ENCODE results near the gene MAEA.

GRCh38 chr4:1255699-1256098, 34.0 kb upstream of the MAEA start:
- TF ChIP-seq, protein P1, sequence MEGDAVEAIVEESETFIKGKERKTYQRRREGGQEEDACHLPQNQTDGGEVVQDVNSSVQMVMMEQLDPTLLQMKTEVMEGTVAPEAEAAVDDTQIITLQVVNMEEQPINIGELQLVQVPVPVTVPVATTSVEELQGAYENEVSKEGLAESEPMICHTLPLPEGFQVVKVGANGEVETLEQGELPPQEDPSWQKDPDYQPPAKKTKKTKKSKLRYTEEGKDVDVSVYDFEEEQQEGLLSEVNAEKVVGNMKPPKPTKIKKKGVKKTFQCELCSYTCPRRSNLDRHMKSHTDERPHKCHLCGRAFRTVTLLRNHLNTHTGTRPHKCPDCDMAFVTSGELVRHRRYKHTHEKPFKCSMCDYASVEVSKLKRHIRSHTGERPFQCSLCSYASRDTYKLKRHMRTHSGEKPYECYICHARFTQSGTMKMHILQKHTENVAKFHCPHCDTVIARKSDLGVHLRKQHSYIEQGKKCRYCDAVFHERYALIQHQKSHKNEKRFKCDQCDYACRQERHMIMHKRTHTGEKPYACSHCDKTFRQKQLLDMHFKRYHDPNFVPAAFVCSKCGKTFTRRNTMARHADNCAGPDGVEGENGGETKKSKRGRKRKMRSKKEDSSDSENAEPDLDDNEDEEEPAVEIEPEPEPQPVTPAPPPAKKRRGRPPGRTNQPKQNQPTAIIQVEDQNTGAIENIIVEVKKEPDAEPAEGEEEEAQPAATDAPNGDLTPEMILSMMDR (IDR thresholded peaks at IDR 0.05) = no peak
- no peak for TF ChIP-seq POLR2A (IDR thresholded peaks at IDR 0.05)

Measured in ovary (tissue), 3 donors.